ENCODE results near the gene MRPL53. TPM values are rescaled to one million over a fixed set of nuclear protein-coding genes. Genes with fewer than 3 reads are reported as not detected.

Gene MRPL53
- total and polyA plus RNA-seq, 9 donors, result 13.1 to 105 (median 77.1) TPM

DNA sequence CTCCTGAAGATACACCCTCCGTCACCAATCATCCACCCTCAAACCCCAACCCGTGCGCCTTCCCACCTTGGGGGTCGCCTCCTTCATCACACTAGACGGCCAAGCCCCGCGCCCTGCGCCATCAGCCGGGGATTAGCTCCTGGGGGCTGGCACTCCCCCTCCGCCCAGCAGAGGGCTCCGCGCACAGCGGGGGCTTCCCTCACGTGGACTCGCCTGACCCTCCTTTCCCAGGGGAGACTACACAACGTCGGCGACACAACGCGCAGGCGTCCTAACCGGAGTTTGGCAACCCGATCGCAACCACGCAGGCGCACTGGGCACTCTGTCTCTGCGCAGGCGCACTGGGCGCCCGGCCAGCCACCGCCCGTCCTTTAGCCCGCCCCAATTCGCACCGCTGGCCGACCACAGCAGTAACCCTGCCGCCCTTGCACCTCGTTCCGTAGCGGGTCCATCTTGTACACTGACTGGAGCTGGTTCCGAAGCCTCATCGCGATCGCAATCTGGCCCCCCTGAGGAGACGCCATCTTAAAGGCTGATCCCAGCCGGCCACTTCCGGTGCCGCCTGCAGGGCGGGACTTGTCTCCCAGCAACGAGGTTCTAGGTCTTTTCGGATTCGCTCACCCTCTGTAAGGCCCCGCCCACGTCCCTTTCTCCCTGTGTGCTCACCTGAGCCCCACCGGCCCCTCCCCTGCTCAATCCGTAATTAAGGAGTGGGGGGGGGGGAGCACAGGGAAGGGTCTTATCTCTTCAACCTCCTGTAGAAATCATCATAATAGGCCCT is 34.9 kb upstream of the MRPL53 start, which contains the start of gene PCGF1:
Gene PCGF1, minus strand, starts transcription at position 551 of the 781 bp plus-strand sequence. Its CDS starts 27 bp downstream, at position 524.
- Histone ChIP-seq H3K27ac (peak within 1 kb of the TSS; percentile 98 to 99), H3K4me1 (ENCODE audit: insufficient read depth) (peaks cover 5% of the 10 kb centered on the region), H3K27me3 (no peaks in the 10 kb centered on the region), H3K36me3 (no peaks in the 10 kb centered on the region), H3K4me3 (peak within 1 kb of the TSS; percentile 71), H3K9me3 (no peaks in the 10 kb centered on the region)
- intact Hi-C loops (cut with DNase I), result loop anchor here in 1 of 4 donors (10.0 kb wide), 1 partner anchor 77 kb away; no protein-coding TSS in a partner anchor
- DNase-seq, result peak; percentile 99 to 100 (median 100)
- peak; percentile 22 for TF ChIP-seq POLR2A (IDR thresholded peaks at IDR 0.05)
- no peak for TF ChIP-seq EP300 (IDR thresholded peaks at IDR 0.05)
- TF ChIP-seq, protein P1, sequence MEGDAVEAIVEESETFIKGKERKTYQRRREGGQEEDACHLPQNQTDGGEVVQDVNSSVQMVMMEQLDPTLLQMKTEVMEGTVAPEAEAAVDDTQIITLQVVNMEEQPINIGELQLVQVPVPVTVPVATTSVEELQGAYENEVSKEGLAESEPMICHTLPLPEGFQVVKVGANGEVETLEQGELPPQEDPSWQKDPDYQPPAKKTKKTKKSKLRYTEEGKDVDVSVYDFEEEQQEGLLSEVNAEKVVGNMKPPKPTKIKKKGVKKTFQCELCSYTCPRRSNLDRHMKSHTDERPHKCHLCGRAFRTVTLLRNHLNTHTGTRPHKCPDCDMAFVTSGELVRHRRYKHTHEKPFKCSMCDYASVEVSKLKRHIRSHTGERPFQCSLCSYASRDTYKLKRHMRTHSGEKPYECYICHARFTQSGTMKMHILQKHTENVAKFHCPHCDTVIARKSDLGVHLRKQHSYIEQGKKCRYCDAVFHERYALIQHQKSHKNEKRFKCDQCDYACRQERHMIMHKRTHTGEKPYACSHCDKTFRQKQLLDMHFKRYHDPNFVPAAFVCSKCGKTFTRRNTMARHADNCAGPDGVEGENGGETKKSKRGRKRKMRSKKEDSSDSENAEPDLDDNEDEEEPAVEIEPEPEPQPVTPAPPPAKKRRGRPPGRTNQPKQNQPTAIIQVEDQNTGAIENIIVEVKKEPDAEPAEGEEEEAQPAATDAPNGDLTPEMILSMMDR (IDR thresholded peaks at IDR 0.05), result peak in 2 of 3 donors; percentile 19 to 37
- 0 to 2% (median 1%) methylated on average over 56 of the region's 56 CpGs for WGBS, 3 donors

DNA sequence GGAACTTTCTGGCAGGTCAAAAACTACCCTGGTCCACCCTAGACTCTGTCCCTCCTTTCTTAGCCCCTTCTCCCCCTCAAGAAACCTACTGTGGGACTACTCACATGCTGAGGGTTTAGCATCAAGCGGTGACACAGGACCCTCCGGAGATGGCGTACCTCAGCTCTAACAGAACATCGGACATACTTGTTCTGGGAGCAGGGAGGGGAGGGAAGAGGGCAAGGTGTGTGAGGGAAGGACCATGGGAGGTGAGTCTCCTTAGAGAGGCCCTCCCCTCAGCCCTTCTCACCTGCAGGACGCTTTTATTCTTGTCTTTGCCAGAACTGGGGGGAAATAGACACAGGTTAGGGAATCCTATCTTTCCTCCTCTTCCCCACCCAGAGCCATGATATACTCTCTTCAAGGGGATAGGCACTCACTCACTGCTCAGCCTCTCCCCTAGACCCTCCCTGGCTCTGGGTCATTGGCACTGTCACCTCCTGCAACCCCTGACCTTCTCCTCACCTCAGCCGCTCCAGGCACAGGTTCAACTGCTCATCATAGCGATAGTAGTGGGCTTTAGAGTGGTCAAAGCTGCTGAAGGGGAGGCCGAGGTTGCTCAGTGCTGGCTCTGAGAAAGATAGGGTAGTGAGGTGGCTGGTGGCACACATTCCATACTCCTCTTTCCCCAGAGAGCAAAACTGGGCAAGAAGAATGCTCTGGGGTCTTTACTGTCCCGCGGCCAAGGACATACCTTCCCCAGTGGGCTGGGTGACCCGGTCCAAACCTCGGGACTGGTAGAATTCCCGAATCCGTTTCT is 33.2 kb upstream of the MRPL53 start:
- intact Hi-C loops (cut with DNase I), result loop anchor here in 1 of 4 donors (10.0 kb wide), 1 partner anchor 79 kb away; no protein-coding TSS in a partner anchor
- H3K9me3 ChIP-seq, result no peaks in the 10 kb centered on the region
- peak in 1 of 5 donors; percentile 30 for DNase-seq
- TF ChIP-seq, protein P1 (IDR thresholded peaks at IDR 0.05), result no peak
- TF ChIP-seq POLR2A (IDR thresholded peaks at IDR 0.05), result no peak
- no peak for TF ChIP-seq EP300 (IDR thresholded peaks at IDR 0.05)
- no peak overlapping the region for H3K4me3 ChIP-seq
- H3K4me1 ChIP-seq (ENCODE audit: insufficient read depth), result peaks cover 5% of the 10 kb centered on the region
- H3K27me3 ChIP-seq, result no peaks in the 10 kb centered on the region
- H3K27ac ChIP-seq, result no peak overlapping the region
- WGBS, 3 donors, result 93 to 96% (median 95%) methylated on average over 14 of the region's 14 CpGs
- H3K36me3 ChIP-seq, result no peaks in the 10 kb centered on the region

DNA sequence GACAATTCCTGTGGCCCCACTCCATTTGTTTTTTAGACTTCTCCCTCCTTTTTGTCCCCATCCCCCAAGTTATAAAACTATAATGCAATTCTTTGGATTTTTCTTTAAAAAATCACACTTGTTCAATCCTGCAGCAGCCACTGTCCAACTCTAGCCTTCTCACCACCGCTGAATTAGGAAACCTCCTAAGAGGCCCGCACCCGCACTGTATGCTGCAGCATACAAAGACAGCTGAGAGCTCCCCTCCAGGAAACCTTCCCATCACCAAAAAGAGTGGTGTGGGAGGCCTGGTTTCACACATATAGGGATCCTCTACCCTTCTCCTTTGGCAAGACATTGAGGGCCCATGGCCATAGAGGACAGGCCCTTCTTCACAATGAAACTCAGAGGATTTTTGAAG is 32.1 kb upstream of the MRPL53 start:
- H3K27ac ChIP-seq, result no peak overlapping the region
- WGBS, 3 donors, result 92 to 97% (median 95%) methylated on average over 3 of the region's 3 CpGs

More for the DNA sequence above, 32.1 kb upstream of the MRPL53 start:
- peaks cover 5% of the 10 kb centered on the region for H3K4me1 ChIP-seq (ENCODE audit: insufficient read depth)
- TF ChIP-seq, protein P1 (IDR thresholded peaks at IDR 0.05), result no peak
- TF ChIP-seq POLR2A (IDR thresholded peaks at IDR 0.05) (no peak), EP300 (IDR thresholded peaks at IDR 0.05) (no peak)
- H3K36me3 ChIP-seq, result no peaks in the 10 kb centered on the region
- H3K4me3 ChIP-seq, result no peak overlapping the region
- H3K27me3 ChIP-seq, result no peaks in the 10 kb centered on the region
- DNase-seq, result peak in 1 of 5 donors; percentile 7
- intact Hi-C loops (cut with DNase I), result loop anchor here in 1 of 4 donors (10.0 kb wide), 1 partner anchor 80 kb away; no protein-coding TSS in a partner anchor
- H3K9me3 ChIP-seq, result no peaks in the 10 kb centered on the region

Measured in ovary (tissue), 9 donors.